Osteoblast (primary cell): Measurements from ENCODE around the gene ZNHIT6. TPM values are rescaled to one million over a fixed set of nuclear protein-coding genes. Genes with fewer than 3 reads are reported as not detected.

Experiments used
- DNase-seq: peaks from one replicate; pipeline ENCODE4 v3.0.0; 2011; ENCODE audit warnings: low spot score, mixed read lengths; ENCODE audit not compliant: insufficient read length; ENCODE audit errors: missing footprints
- H2AFZ ChIP-seq: 2 replicates; pipeline ENCODE4 v1.6.0; 2011; ENCODE audit warnings: mild to moderate bottlenecking, low read length
- H3K27ac ChIP-seq: 2 replicates; pipeline ENCODE4 v1.5.1; 2011; ENCODE audit warnings: mild to moderate bottlenecking, low read depth, low read length, moderate library complexity
- H3K27me3 ChIP-seq: 2 replicates; pipeline ENCODE4 v1.6.0; 2012; ENCODE audit warnings: mild to moderate bottlenecking, control low read depth, inconsistent platforms, low read length, moderate library complexity; ENCODE audit not compliant: insufficient read depth
- H3K36me3 ChIP-seq: 2 replicates; pipeline ENCODE4 v1.5.1; 2011; ENCODE audit warnings: mild to moderate bottlenecking, low read length, control low read depth, moderate library complexity; ENCODE audit not compliant: insufficient read depth
- H3K4me1 ChIP-seq: 2 replicates; pipeline ENCODE4 v1.5.1; 2011; ENCODE audit warnings: mild to moderate bottlenecking, low read length, control low read depth, moderate library complexity; ENCODE audit not compliant: insufficient read depth
- H3K4me2 ChIP-seq: 2 replicates; pipeline ENCODE4 v1.6.0; 2011; ENCODE audit warnings: mild to moderate bottlenecking, low read length; ENCODE audit not compliant: insufficient read depth
- H3K4me3 ChIP-seq: fragments of 200-600 bp; sonication (generic); 3 replicates; pipeline ENCODE4 v1.5.1; 2012; ENCODE audit warnings: mild to moderate bottlenecking, low read length, inconsistent platforms; ENCODE audit not compliant: insufficient read depth
- H3K79me2 ChIP-seq: 2 replicates; pipeline ENCODE4 v1.6.0; 2012; ENCODE audit warnings: mild to moderate bottlenecking, low read length, control low read depth, inconsistent platforms; ENCODE audit not compliant: insufficient read depth
- H3K9me3 ChIP-seq: 2 replicates; pipeline ENCODE4 v1.5.1; 2011; ENCODE audit warnings: low read depth, low read length, control low read depth
- H4K20me1 ChIP-seq: 2 replicates; pipeline ENCODE4 v1.6.0; 2012; ENCODE audit warnings: mild to moderate bottlenecking, low read length, control low read depth; ENCODE audit not compliant: insufficient read depth
- total RNA-seq: library from RNA; depleted of rRNA; stranded (reverse); fragments of >200 nt; gene quantifications from 2 replicates; pipeline ENCODE4 v1.2.3, GENCODE V29; 2012
- TF ChIP-seq, protein P1 (sequence below): IDR thresholded peaks from 2 replicates; pipeline ENCODE4 v1.5.1; 2011; ENCODE audit warnings: mild to moderate bottlenecking, low read depth, low read length, moderate library complexity; ENCODE audit errors: extremely low read depth

The ZNHIT6 gene
- total RNA-seq, 1 donor = 13.4 TPM

DNA sequence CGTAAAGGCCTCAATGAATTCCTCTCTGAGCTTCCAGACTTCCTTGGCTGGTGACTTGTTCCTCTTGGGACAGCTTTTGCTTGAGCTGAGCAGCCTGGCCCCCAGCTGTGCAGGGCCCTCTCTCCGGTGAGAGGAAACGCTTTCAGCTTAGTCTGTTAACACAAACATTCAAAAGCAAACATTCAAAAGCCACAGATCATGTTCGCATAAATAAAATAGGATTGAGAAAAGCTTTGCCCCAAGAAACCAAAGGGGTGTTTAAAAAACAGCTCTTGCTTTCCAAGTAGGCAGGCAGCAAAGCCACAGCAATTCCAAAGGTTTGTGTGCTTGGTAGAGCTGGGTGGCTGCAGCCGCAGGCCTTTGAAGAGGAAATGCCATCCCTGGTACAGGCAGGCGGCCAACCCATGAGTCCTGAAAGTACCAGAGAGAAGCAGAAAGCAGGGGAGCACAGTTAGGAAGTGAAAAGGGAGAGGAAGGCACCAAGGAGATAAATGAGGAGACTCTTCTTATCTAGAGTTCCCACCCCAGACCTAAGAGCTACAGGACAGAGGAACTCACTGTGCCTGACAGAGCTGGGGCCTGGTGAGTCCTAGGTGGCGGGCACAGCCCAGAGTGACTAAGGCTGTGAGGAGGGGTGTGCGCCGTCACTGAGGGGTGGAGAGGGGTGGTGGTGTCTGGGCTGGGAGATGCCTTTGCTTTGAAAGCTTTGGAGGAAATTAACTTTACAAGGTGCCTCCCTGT lies 79.3 kb downstream of the ZNHIT6 start:
- no peaks in the 10 kb centered on the region for H4K20me1 ChIP-seq
- peak overlapping the region; percentile 49 for H3K4me3 ChIP-seq
- no peaks in the 10 kb centered on the region for H3K79me2 ChIP-seq
- peak; percentile 85 for DNase-seq
- no peaks in the 10 kb centered on the region for H3K9me3 ChIP-seq
- no peaks in the 10 kb centered on the region for H3K36me3 ChIP-seq
- H2AFZ ChIP-seq = peak overlapping the region; percentile 16
- H3K27me3 ChIP-seq = no peaks in the 10 kb centered on the region
- H3K27ac ChIP-seq = peak overlapping the region; percentile 94
- TF ChIP-seq, protein P1, sequence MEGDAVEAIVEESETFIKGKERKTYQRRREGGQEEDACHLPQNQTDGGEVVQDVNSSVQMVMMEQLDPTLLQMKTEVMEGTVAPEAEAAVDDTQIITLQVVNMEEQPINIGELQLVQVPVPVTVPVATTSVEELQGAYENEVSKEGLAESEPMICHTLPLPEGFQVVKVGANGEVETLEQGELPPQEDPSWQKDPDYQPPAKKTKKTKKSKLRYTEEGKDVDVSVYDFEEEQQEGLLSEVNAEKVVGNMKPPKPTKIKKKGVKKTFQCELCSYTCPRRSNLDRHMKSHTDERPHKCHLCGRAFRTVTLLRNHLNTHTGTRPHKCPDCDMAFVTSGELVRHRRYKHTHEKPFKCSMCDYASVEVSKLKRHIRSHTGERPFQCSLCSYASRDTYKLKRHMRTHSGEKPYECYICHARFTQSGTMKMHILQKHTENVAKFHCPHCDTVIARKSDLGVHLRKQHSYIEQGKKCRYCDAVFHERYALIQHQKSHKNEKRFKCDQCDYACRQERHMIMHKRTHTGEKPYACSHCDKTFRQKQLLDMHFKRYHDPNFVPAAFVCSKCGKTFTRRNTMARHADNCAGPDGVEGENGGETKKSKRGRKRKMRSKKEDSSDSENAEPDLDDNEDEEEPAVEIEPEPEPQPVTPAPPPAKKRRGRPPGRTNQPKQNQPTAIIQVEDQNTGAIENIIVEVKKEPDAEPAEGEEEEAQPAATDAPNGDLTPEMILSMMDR = no peak
- peak overlapping the region; percentile 73 for H3K4me2 ChIP-seq
- H3K4me1 ChIP-seq = peaks cover 40% of the 10 kb centered on the region

DNA sequence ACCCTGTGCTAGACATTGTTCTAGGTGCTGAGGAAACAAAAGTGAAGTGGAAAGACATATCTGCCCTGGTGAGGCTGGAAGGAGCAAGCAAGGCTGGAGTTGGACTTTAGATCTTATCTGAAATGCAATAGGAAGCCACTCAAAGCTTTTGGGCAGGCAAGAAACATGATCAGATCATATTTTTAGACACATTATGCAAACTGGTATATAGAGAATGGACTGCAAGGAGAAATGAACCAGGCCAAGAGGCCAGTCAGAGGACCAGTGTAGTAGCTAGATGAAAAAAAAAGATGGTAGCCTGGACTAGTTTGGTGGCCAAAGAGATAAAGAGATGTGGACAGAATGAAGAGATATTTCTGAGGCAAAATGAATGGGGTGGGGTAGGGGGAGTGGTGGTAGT lies 81.4 kb downstream of the ZNHIT6 start:
- DNase-seq = no peak
- Histone ChIP-seq H3K36me3 (no peaks in the 10 kb centered on the region), H3K4me1 (peaks cover 51% of the 10 kb centered on the region), H3K27ac (no peak overlapping the region), H3K4me2 (no peak overlapping the region), H2AFZ (no peak overlapping the region), H3K9me3 (no peaks in the 10 kb centered on the region), H4K20me1 (no peaks in the 10 kb centered on the region), H3K79me2 (no peaks in the 10 kb centered on the region), H3K4me3 (no peak overlapping the region), H3K27me3 (no peaks in the 10 kb centered on the region)
- TF ChIP-seq, protein P1 = no peak

DNA sequence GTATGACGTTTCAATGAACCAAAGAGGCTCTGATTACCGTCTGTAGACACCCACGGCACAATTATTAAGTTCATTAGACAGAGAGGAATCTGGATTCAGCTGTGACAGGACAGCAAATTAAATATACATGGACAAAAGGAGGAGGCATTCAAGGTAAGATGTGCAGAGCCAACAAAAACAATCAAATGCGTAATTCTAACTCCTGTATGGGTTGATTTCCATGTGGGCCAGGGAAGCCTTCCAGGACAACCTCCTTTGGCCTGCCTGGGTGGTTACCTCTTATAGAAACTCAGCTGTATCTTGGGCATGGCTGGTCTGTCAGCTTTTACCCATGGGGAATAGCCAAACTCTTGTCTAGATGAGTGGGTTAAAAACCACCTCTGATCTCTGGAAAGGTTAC lies 83.9 kb downstream of the ZNHIT6 start:
- H3K36me3 ChIP-seq = no peaks in the 10 kb centered on the region
- peaks cover 6% of the 10 kb centered on the region for H3K9me3 ChIP-seq
- TF ChIP-seq, protein P1 = no peak
- H3K79me2 ChIP-seq = no peaks in the 10 kb centered on the region
- no peak for DNase-seq
- H3K4me3 ChIP-seq = no peak overlapping the region
- no peaks in the 10 kb centered on the region for H3K27me3 ChIP-seq
- H4K20me1 ChIP-seq = no peaks in the 10 kb centered on the region
- no peak overlapping the region for H3K27ac ChIP-seq
- H3K4me1 ChIP-seq = peaks cover 39% of the 10 kb centered on the region
- H2AFZ ChIP-seq = no peak overlapping the region
- H3K4me2 ChIP-seq = no peak overlapping the region

DNA sequence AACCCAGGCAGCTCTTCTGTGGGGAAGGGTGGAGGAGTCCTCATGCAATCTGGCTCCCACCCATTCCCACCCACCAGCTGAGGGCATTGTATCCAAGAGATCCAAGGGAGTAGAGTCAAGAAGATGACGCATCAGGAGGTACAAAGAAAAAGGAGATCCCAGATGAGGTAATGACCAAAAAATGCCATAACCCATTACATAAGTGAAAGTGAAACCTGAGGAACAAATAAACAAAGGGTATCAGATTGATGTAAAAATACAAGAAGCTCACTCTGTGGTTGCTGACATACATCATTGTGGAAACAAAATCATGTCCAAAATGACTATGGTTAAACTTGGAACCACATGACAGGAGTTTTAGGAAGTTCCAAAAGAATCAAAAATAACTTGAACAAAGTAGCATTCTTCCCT lies 85.2 kb downstream of the ZNHIT6 start:
- no peaks in the 10 kb centered on the region for H3K36me3 ChIP-seq
- H3K4me3 ChIP-seq = no peak overlapping the region
- TF ChIP-seq, protein P1 = no peak
- H3K4me2 ChIP-seq = no peak overlapping the region
- no peaks in the 10 kb centered on the region for H4K20me1 ChIP-seq
- peak overlapping the region; percentile 48 for H3K27ac ChIP-seq
- H3K9me3 ChIP-seq = peaks cover 6% of the 10 kb centered on the region
- peak; percentile 96 for DNase-seq
- no peaks in the 10 kb centered on the region for H3K27me3 ChIP-seq
- H2AFZ ChIP-seq = no peak overlapping the region
- no peaks in the 10 kb centered on the region for H3K79me2 ChIP-seq
- peaks cover 28% of the 10 kb centered on the region for H3K4me1 ChIP-seq
